Posterior cingulate gyrus (tissue), 11 donors: ENCODE measurements around the gene IL3.

Source experiments
- DNase-seq, 10 donors: peaks; one replicate each; pipeline versions ENCODE4 v3.0.0 to v3.0.0-alpha.2; 2020 to 2021; ENCODE audit warnings: mixed read lengths in 3 of 10
- intact Hi-C: fragments of 100-400 bp; cut with DNase I; formaldehyde crosslinking; loops from one replicate; pipeline ENCODE4 v1.15.1; 2023

IL3 gene

DNA sequence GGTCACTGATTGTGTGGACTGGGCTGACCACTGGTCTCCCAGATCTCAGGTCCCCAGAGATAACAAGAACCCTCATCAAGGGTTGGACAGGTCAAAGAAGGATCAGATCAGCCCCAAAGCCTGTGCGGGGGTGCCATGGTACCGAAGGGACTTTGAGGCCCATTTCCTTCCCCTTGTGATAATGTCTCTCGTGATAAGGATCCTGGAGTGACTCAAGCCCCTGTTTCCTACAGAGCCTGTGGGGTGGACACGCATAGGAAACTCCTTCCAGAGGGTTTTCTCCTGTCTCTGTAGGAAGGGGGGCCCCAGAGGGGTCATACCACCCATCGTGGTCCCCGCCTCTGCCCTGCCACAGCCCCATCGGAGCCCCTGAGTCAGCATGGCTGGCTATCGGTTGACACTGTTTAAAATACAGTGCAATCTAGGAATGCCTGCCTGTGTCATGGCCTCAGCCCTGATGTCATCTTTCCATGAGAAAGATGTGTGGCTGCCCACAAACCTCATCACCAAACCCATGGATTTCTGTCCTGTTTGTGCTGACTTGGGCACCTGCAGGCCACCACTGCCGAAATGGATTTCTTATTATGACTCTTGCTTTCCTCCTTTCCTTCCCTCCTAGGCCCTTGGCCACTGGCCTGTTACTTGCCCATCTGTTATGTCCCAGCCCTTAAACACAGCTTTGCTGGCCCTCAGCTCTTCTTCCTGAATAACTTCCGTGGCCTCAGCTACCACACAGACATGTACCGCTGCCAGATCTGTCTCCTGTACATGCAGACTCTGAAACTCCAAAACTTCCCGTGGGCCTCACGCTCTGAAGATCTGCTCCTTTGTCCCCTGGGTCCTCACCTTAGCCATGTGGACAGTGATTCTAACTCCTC lies 10.2 kb downstream of the IL3 start:
- intact Hi-C loops, result no loop called here
- peak in 2 of 10 donors; percentile 47 to 56 for DNase-seq

- intact Hi-C loops, result no loop called here
- no peak for DNase-seq
Measured at GRCh38 chr5:132071338-132071707, 10.9 kb downstream of the IL3 start.

DNA sequence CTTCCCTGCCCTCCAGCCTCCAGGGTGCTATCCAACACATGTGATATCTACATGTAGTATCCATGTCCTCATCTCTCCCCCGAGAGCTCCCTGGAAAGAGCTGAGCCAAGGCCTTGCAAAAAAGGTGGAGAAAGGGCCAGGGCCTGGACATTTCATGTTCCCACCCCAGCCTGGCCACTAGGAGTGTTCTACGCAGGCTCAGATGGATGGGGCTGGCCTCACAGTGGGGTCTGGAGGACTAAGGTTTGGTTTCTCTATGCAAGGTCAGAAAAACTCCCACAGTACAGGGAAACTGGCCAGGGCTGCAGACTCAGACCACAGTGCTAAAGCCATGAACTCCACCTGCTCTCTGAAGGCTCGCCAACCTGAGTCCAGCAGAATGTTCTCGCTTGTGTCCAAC lies 11.6 kb downstream of the IL3 start:
- DNase-seq, result peak in 2 of 10 donors; percentile 8 to 45
- intact Hi-C loops, result no loop called here

- peak in 1 of 10 donors; percentile 24 for DNase-seq
- intact Hi-C loops, result no loop called here
Measured at GRCh38 chr5:132072528-132072927, 12.1 kb downstream of the IL3 start.

- DNase-seq, result peak in 2 of 10 donors; percentile 33 to 79
- intact Hi-C loops, result no loop called here
Measured at GRCh38 chr5:132073231-132074013, 13.0 kb downstream of the IL3 start, which contains the start of gene CSF2. CSF2 (plus strand) TSS chr5:132073789; CDS start chr5:132073824, 35 bp downstream.

DNA sequence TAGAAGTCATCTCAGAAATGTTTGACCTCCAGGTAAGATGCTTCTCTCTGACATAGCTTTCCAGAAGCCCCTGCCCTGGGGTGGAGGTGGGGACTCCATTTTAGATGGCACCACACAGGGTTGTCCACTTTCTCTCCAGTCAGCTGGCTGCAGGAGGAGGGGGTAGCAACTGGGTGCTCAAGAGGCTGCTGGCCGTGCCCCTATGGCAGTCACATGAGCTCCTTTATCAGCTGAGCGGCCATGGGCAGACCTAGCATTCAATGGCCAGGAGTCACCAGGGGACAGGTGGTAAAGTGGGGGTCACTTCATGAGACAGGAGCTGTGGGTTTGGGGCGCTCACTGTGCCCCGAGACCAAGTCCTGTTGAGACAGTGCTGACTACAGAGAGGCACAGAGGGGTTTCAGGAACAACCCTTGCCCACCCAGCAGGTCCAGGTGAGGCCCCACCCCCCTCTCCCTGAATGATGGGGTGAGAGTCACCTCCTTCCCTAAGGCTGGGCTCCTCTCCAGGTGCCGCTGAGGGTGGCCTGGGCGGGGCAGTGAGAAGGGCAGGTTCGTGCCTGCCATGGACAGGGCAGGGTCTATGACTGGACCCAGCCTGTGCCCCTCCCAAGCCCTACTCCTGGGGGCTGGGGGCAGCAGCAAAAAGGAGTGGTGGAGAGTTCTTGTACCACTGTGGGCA lies 13.8 kb downstream of the IL3 start:
- intact Hi-C loops, result no loop called here
- DNase-seq, result peak in 2 of 10 donors; percentile 48 to 68

DNA sequence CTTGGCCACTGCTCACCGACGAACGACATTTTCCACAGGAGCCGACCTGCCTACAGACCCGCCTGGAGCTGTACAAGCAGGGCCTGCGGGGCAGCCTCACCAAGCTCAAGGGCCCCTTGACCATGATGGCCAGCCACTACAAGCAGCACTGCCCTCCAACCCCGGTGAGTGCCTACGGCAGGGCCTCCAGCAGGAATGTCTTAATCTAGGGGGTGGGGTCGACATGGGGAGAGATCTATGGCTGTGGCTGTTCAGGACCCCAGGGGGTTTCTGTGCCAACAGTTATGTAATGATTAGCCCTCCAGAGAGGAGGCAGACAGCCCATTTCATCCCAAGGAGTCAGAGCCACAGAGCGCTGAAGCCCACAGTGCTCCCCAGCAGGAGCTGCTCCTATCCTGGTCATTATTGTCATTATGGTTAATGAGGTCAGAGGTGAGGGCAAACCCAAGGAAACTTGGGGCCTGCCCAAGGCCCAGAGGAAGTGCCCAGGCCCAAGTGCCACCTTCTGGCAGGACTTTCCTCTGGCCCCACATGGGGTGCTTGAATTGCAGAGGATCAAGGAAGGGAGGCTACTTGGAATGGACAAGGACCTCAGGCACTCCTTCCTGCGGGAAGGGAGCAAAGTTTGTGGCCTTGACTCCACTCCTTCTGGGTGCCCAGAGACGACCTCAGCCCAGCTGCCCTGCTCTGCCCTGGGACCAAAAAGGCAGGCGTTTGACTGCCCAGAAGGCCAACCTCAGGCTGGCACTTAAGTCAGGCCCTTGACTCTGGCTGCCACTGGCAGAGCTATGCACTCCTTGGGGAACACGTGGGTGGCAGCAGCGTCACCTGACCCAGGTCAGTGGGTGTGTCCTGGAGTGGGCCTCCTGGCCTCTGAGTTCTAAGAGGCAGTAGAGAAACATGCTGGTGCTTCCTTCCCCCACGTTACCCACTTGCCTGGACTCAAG lies 14.6 kb downstream of the IL3 start:
- intact Hi-C loops, result no loop called here
- DNase-seq, result peak in 2 of 10 donors; percentile 58 to 67

DNA sequence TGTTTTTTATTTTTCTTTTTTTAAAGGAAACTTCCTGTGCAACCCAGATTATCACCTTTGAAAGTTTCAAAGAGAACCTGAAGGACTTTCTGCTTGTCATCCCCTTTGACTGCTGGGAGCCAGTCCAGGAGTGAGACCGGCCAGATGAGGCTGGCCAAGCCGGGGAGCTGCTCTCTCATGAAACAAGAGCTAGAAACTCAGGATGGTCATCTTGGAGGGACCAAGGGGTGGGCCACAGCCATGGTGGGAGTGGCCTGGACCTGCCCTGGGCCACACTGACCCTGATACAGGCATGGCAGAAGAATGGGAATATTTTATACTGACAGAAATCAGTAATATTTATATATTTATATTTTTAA lies 15.2 kb downstream of the IL3 start:
- peak in 2 of 10 donors; percentile 8 to 17 for DNase-seq
- intact Hi-C loops, result no loop called here

DNA sequence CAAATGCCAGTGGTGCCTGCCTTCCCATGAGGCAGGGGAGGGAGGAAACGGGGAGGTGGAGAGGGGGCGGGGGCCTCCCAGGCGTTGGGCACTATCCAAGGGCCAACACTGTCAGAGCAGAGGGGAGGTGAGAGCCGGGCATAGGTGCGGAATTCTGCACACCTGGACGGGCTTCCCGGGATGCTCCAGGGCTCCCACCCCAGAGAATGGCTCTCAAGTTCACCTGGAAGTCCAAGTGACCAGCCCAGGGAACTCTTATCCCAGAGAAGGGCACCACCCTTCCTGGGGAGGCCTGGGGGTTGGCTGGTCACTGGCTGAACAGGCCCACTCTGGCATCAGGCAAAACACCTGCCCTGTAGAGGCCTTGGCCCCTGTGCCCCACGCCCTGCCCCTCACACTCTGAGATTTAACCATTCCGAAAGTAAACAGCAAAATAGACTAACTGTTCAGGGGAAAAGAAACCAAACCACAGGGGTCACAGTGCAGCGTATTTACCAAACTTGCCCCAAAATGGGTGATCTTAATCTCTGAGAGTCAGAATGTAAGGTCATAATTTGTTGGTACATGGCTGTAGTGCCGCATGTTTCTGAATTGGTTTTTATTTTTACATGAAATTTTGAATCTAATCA lies 15.9 kb downstream of the IL3 start:
- intact Hi-C loops, result no loop called here

DNA sequence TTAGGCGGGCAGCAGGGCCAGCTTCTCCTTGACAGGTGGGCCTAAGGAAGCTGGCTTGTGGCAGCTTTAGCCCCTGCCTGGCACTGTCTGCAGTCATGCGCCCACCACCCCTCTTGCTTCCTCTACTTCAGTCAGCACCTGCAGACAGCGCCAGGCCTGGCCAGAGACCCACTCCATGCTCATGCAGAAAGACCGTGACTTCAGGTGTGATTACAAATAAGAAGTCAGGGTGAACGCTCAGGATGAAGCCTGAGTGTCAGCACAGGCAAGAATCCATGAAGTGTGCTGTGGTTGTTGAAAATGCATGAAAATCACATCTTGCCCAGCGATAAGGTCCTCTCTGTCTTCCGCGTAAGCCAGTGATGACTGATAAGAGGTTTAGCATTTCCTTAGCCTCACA lies 16.5 kb downstream of the IL3 start:
- intact Hi-C loops, result no loop called here
- peak in 2 of 10 donors; percentile 33 to 58 for DNase-seq

More for the DNA sequence above, 15.9 kb downstream of the IL3 start:
- peak in 2 of 10 donors; percentile 39 to 43 for DNase-seq

DNA sequence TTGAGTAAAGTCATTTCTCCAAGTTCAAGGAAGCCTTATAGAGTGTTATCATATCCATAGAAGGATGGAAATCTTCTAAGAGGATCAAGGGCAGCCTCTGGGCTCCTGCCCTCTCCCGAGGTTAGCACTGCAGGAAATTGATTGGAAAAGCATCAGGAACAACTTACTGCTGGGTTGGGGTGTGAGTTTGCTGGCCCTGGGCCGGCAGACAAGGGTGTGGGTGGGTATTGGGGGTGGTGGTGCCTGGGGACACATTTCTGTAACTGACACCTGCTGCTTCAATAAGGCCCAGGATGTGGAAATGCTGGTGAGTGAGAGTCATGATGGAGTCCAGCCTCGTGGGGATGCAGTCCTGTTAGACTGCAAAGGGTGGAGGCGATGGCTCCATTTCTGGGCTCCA lies 18.6 kb downstream of the IL3 start:
- peak in 1 of 10 donors; percentile 64 for DNase-seq
- intact Hi-C loops, result no loop called here

- peak in 2 of 10 donors; percentile 4 to 55 for DNase-seq
- intact Hi-C loops, result no loop called here
Measured at GRCh38 chr5:132079619-132080018, 19.2 kb downstream of the IL3 start.

DNA sequence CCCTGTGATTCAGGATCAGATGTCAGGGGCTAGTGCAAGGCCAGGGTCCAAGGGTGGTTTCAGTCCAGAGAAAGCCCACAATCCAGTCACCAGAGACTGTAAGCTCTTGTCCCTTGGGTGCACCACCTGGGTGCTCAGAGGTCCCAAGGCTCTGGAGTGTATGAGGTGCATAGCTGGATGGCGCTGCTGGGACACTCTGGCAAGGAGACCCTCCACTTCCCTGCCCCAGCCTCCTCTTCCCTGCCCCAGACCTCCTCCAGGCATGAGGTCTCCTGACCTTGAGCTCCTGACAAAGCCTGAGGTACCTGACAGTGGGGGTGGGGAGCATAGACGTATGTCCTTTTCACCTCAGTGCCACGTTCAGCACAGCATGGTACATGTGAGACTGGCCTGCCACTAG lies 20.1 kb downstream of the IL3 start:
- peak in 2 of 10 donors; percentile 47 to 54 for DNase-seq
- intact Hi-C loops, result no loop called here

DNA sequence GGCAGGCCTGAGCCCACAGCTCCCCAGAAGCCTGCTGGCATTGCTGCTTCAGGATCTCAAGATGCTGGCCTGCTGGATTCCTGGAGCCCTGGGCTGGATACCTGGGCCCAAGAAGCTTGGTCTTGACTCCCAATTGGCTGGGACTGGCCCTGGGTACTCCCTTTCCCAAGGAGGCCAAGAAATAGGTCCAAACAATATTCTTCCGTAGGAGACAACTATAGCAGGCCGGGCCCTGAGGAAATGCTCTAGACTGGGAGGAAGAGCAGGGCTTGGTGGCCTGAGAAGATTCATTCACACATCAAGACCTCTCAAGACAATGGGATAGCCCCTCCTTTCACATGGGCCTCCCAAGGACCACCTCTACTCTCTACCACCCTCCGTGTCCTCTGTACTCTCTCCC lies 21.0 kb downstream of the IL3 start:
- DNase-seq, result peak in 2 of 10 donors; percentile 5 to 32
- intact Hi-C loops, result no loop called here

GRCh38 chr5:132082329-132083023 lies 22.0 kb downstream of the IL3 start:
- peak in 2 of 10 donors; percentile 46 to 60 for DNase-seq
- intact Hi-C loops, result no loop called here

GRCh38 chr5:132083071-132083678 lies 22.7 kb downstream of the IL3 start:
- peak in 2 of 10 donors; percentile 10 to 67 for DNase-seq

DNA sequence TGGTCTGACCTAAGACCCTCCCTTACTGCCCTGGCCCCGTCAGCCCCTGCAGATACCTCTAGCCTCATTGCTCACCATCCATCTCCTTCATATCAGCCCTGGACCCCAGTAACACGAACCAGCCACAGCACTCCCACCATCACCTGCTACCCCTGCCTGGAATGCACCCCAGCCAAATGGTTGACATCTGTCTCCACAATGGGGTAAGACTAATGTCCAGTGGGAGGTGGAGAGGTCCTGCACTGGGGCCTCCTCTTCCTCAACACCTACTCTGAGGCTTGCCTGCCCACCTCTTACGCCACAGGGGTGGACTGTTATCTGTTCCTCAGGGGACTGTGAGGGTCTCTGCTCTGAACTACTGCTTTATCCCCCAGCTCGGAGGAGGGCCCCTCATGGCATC lies 25.2 kb downstream of the IL3 start:
- DNase-seq, result peak in 2 of 10 donors; percentile 12 to 53
- intact Hi-C loops, result no loop called here

More at GRCh38 chr5:132083071-132083678, 22.7 kb downstream of the IL3 start:
- intact Hi-C loops, result no loop called here

DNA sequence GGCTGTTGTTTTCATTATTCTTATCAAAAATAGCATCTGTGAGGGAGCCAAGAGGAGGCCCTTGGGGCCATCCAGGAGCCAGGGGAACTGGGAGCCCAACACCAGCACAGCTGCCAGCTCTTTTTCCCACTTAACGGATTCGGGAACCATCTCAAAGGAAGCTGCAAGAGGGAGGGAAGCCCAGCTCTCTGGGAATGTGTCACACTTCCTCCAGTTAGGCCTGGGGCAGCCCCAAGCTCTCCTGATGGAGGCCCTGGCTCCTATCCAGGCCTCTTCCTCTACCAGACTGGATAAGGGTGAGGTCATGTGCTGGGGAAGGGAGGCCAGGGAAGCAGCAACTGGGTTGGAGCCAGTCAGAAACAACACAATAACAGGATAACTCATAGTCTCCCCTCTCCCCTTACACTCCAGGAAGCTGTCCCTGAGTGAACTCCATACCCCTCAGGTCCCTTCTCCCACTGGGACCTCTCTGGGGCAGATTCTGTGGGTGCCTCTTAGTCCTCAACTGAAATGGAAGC lies 25.9 kb downstream of the IL3 start:
- intact Hi-C loops, result no loop called here
- peak in 2 of 10 donors; percentile 4 to 42 for DNase-seq
